ENCODE results near the gene ZBTB32.

ZBTB32 gene

GRCh38 chr19:35693835-35694599 lies 10.3 kb upstream of the ZBTB32 start (continued):
- TF ChIP-seq ZNF280D (tag by site-specific recombination; IDR thresholded peaks at IDR 0.05) = no peak
- TF ChIP-seq ZNF223 (tag by site-specific recombination; IDR thresholded peaks at IDR 0.05) = no peak
- peak; percentile 100 for TF ChIP-seq EGR2 (tag by site-specific recombination; IDR thresholded peaks at IDR 0.05; ENCODE audit: low read depth)
- peak; percentile 80 for TF ChIP-seq ZFP69B (tag by site-specific recombination; IDR thresholded peaks at IDR 0.05)
- no peak for TF ChIP-seq ZNF664 (tag by site-specific recombination; IDR thresholded peaks at IDR 0.05)
- TF ChIP-seq HIC1 (tag by site-specific recombination; IDR thresholded peaks at IDR 0.05) = peak; percentile 88; the same call in 1 of the 2 replicates
- TF ChIP-seq ZNF157 (tag by site-specific recombination; IDR thresholded peaks at IDR 0.05) = peak; percentile 64; the same call in 1 of the 2 replicates
- no peak for TF ChIP-seq ZNF549 (tag by site-specific recombination; IDR thresholded peaks at IDR 0.05)
- TF ChIP-seq HOXC10 (CRISPR knock-in tag; IDR thresholded peaks at IDR 0.05) = no peak

- no peak overlapping the region for H3K27ac ChIP-seq (ENCODE audit: extremely low read depth, low read depth, low read length)
- CTCF ChIA-PET = interaction anchor here (0.5 to 10.4 kb wide), 14 partner anchors 8 to 1521 kb away, joined by 3 to 119 read pairs (median 4); partner anchors contain the start of genes LIN37, PSENEN, U2AF1L4 and ZBTB32
Observed at GRCh38 chr19:35695895-35696422, 8.4 kb upstream of the ZBTB32 start.

More at GRCh38 chr19:35695895-35696422, 8.4 kb upstream of the ZBTB32 start:
- H3K4me3 ChIP-seq (ENCODE audit: low read depth, low read length) = no peak overlapping the region
- 0 out of 2 replicates have a peak, but pooled peaks have one; percentile 11 for TF ChIP-seq ZNF280D (tag by site-specific recombination; IDR thresholded peaks at IDR 0.05)
- TF ChIP-seq RBAK (tag by site-specific recombination; IDR thresholded peaks at IDR 0.05) = peak; percentile 94
- TF ChIP-seq ZNF548 (tag by site-specific recombination; IDR thresholded peaks at IDR 0.05) = peak; percentile 97
- no peak for TF ChIP-seq ZNF175 (tag by site-specific recombination; IDR thresholded peaks at IDR 0.05)
- no peaks in the 10 kb centered on the region for H3K36me3 ChIP-seq (ENCODE audit: control insufficient read depth in 2 of 2, insufficient read depth in 1 of 2, low read length in 2 of 2)
- H3K4me1 ChIP-seq (ENCODE audit: control insufficient read depth, insufficient read depth, low read length) = no peaks in the 10 kb centered on the region
- POLR2A ChIA-PET = interaction anchor here (1.2 to 2.4 kb wide), 2 partner anchors 18 to 235 kb away, joined by 3 to 6 read pairs; no protein-coding TSS in a partner anchor
- H3K9me3 ChIP-seq (ENCODE audit: control insufficient read depth, insufficient read depth, low read depth, low read length) = no peaks in the 10 kb centered on the region; the same call in 1 of the 2 replicates

Data from HEK293 (cell line).